ENCODE data around the gene CEP170B.
"Not testable (repeated sequence)": the region's sequence is repeated elsewhere in the genome, so short reads cannot be mapped to it uniquely, and the experiment has no call there.

Gene CEP170B

GRCh38 chr14:104882991-104883660 lies 18.1 kb downstream of the CEP170B start:
- H3K4me2 ChIP-seq (ENCODE audit: low read length): no peak overlapping the region
- no peaks in the 10 kb centered on the region for H3K27me3 ChIP-seq (ENCODE audit: control insufficient read depth, low read length)
- H3K27ac ChIP-seq (ENCODE audit: low read depth, low read length): no peak overlapping the region

DNA sequence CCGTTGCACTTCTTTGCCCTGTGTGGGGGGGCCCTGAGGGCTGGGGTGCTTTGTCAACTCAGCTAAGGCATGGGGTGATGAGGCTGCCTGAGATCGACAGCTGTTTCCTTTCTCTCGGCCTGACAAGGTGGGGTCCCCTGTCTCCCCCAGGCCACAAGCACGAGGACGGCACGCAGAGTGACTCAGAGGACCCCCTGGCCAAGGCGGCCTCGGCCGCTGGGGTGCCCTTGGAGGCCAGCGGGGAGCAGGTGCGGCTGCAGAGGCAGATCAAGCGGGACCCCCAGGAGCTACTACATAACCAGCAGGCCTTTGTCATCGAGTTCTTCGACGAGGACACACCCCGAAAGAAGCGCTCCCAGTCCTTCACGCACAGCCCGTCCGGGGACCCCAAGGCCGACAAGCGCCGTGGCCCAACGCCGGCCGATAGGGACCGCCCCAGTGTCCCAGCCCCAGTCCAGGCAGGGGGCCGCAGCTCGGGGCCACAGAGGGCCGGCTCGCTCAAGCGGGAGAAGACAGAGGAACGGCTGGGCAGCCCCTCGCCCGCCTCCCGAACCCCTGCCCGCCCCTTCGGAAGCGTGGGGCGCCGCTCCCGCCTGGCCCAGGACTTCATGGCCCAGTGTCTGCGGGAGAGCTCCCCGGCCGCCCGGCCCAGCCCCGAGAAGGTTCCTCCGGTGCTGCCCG lies 18.8 kb downstream of the CEP170B start:
- TF ChIP-seq CTCF (IDR thresholded peaks at IDR 0.05; ENCODE audit: low read depth, low read length, poor library complexity, severe bottlenecking): no peak
- TF ChIP-seq EZH2phosphoT487 (IDR thresholded peaks at IDR 0.05; ENCODE audit: borderline replicate concordance, low read length): no peak
- no peaks in the 10 kb centered on the region for H3K27me3 ChIP-seq (ENCODE audit: control insufficient read depth, low read length)
- H3K4me1 ChIP-seq (ENCODE audit: control insufficient read depth, low read length): no peaks in the 10 kb centered on the region
- no peak overlapping the region for H3K4me3 ChIP-seq (ENCODE audit: low read length)
- no peak overlapping the region for H3K27ac ChIP-seq (ENCODE audit: low read depth, low read length)
- H3K36me3 ChIP-seq (ENCODE audit: control insufficient read depth, low read length): no peaks in the 10 kb centered on the region
- H4K20me1 ChIP-seq (ENCODE audit: control insufficient read depth, insufficient read depth, low read depth, low read length): no peaks in the 10 kb centered on the region
- no peak overlapping the region for H3K4me2 ChIP-seq (ENCODE audit: low read length)
- H3K9me2 ChIP-seq (replicated peaks; ENCODE audit: control insufficient read depth, low read length): no peaks in the 10 kb centered on the region
- no peaks in the 10 kb centered on the region for H3K9me3 ChIP-seq (ENCODE audit: control insufficient read depth, insufficient read depth, low read length)
- H3F3A ChIP-seq (ENCODE audit: control insufficient read depth, insufficient read depth): no peaks in the 10 kb centered on the region
- H3K79me2 ChIP-seq (ENCODE audit: control insufficient read depth, low read length): no peaks in the 10 kb centered on the region

More at GRCh38 chr14:104882991-104883660, 18.1 kb downstream of the CEP170B start:
- Histone ChIP-seq H3F3A (ENCODE audit: control insufficient read depth, insufficient read depth) (no peaks in the 10 kb centered on the region), H3K4me1 (ENCODE audit: control insufficient read depth, low read length) (no peaks in the 10 kb centered on the region), H3K9me3 (ENCODE audit: control insufficient read depth, insufficient read depth, low read length) (no peaks in the 10 kb centered on the region), H3K4me3 (ENCODE audit: low read length) (no peak overlapping the region), H3K9me2 (replicated peaks; ENCODE audit: control insufficient read depth, low read length) (no peaks in the 10 kb centered on the region), H3K79me2 (ENCODE audit: control insufficient read depth, low read length) (no peaks in the 10 kb centered on the region), H4K20me1 (ENCODE audit: control insufficient read depth, insufficient read depth, low read depth, low read length) (no peaks in the 10 kb centered on the region), H3K36me3 (ENCODE audit: control insufficient read depth, low read length) (no peaks in the 10 kb centered on the region)
- no peak for TF ChIP-seq CTCF (IDR thresholded peaks at IDR 0.05; ENCODE audit: low read depth, low read length, poor library complexity, severe bottlenecking)

DNA sequence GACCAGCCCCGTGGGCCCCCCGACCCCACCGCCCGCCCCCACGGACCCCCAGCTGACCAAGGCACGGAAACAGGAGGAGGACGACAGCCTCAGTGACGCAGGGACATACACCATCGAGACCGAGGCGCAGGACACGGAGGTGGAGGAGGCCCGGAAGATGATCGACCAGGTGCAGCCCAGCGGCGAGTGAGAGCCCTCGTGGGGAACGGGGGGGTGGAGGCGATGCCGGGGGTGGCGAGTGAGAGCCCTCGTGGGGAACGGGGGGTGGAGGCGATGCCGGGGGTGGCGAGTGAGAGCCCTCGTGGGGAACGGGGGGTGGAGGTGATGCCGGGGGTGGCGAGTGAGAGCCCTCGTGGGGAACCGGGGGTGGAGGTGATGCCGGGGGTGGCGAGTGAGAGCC lies 19.3 kb downstream of the CEP170B start:
- not testable (repeated sequence) for H3K9me2 ChIP-seq (replicated peaks; ENCODE audit: control insufficient read depth, low read length); H3K4me1 ChIP-seq (ENCODE audit: control insufficient read depth, low read length); H3K36me3 ChIP-seq (ENCODE audit: control insufficient read depth, low read length)

More for the DNA sequence above, 19.3 kb downstream of the CEP170B start:
- not testable (repeated sequence) for H3K9me3 ChIP-seq (ENCODE audit: control insufficient read depth, insufficient read depth, low read length); H3K4me3 ChIP-seq (ENCODE audit: low read length); H3K4me2 ChIP-seq (ENCODE audit: low read length); H3K27ac ChIP-seq (ENCODE audit: low read depth, low read length); H3K27me3 ChIP-seq (ENCODE audit: control insufficient read depth, low read length); H4K20me1 ChIP-seq (ENCODE audit: control insufficient read depth, insufficient read depth, low read depth, low read length); H3K79me2 ChIP-seq (ENCODE audit: control insufficient read depth, low read length); H3F3A ChIP-seq (ENCODE audit: control insufficient read depth, insufficient read depth)
